ENCODE measurements around the gene PCNX2.

- TF ChIP-seq CTCF (conservative IDR thresholded peaks at IDR 0.05; ENCODE audit: low read length) (no peak), EZH2phosphoT487 (IDR thresholded peaks at IDR 0.05; ENCODE audit: borderline replicate concordance) (no peak)
Measured at GRCh38 chr1:233111731-233112130, 183.8 kb downstream of the PCNX2 start.

Measured in Loucy (cell line).